HL-60 (cell line): Measurements from ENCODE around the gene NADK.

Experiments
- DNase-seq, 2 experiments: peaks; one replicate each; pipeline ENCODE4 v3.0.0-alpha.2; 2010 to 2020; ENCODE audit warnings: low read depth in 1 of 2, low spot score in 1 of 2
- H3K27ac ChIP-seq: fragments of 250-450 bp; sonication (Bioruptor Pico); replicated peaks from 2 replicates; pipeline ENCODE4 v1.5.1; 2020; ENCODE audit warnings: mild to moderate bottlenecking, moderate library complexity
- H3K27me3 ChIP-seq: fragments of 250-450 bp; sonication (Bioruptor Pico); 2 replicates; pipeline ENCODE4 v1.5.1; 2021; ENCODE audit warnings: mild to moderate bottlenecking, moderate library complexity; ENCODE audit not compliant: insufficient read depth, poor library complexity, severe bottlenecking
- H3K4me3 ChIP-seq: replicated peaks from 2 replicates; pipeline ENCODE4 v1.5.1; 2011; ENCODE audit warnings: mild to moderate bottlenecking, control low read depth, low read length; ENCODE audit not compliant: insufficient read depth
- CTCF ChIP-seq: IDR thresholded peaks from one replicate; pipeline ENCODE4 v1.5.1; 2011; ENCODE audit warnings: low read length, control low read depth, inconsistent platforms; ENCODE audit not compliant: insufficient read depth
- GABPA ChIP-seq: IDR thresholded peaks from 2 replicates; pipeline ENCODE4 v1.6.1; 2012; ENCODE audit warnings: low read depth
- POLR2AphosphoS5 ChIP-seq: IDR thresholded peaks from 2 replicates; pipeline ENCODE4 v1.6.1; 2012; ENCODE audit warnings: low read depth
- REST ChIP-seq: IDR thresholded peaks from 2 replicates; pipeline ENCODE4 v1.6.1; 2012; ENCODE audit warnings: low read depth; ENCODE audit not compliant: insufficient replicate concordance
- SPI1 ChIP-seq: IDR thresholded peaks from 2 replicates; pipeline ENCODE4 v1.6.1; 2012; ENCODE audit warnings: low read depth, mild to moderate bottlenecking, borderline replicate concordance

Gene NADK

GRCh38 chr1:1806890-1807289 is 28.6 kb upstream of the NADK start:
- no peaks in the 10 kb centered on the region for H3K27me3 ChIP-seq
- no peak overlapping the region for H3K4me3 ChIP-seq
- TF ChIP-seq REST (no peak), GABPA (no peak), POLR2AphosphoS5 (no peak), SPI1 (no peak), CTCF (no peak)
- DNase-seq, result no peak
- no peak overlapping the region for H3K27ac ChIP-seq

GRCh38 chr1:1804301-1804700 is 26.0 kb upstream of the NADK start:
- DNase-seq, result no peak
- no peak for TF ChIP-seq POLR2AphosphoS5
- TF ChIP-seq CTCF, result no peak
- no peak for TF ChIP-seq REST
- no peak for TF ChIP-seq GABPA
- TF ChIP-seq SPI1, result no peak

GRCh38 chr1:1802871-1803270 is 24.6 kb upstream of the NADK start:
- no peak for DNase-seq
- TF ChIP-seq SPI1, result no peak
- TF ChIP-seq GABPA, result no peak
- TF ChIP-seq CTCF, result no peak
- TF ChIP-seq REST, result no peak
- TF ChIP-seq POLR2AphosphoS5, result no peak
- Histone ChIP-seq H3K27ac (no peak overlapping the region), H3K4me3 (no peak overlapping the region), H3K27me3 (no peaks in the 10 kb centered on the region)

More at GRCh38 chr1:1804301-1804700, 26.0 kb upstream of the NADK start:
- no peaks in the 10 kb centered on the region for H3K27me3 ChIP-seq
- H3K27ac ChIP-seq, result no peak overlapping the region
- no peak overlapping the region for H3K4me3 ChIP-seq
